ENCODE measurements around the gene FOXC1. TPM values are rescaled to one million over a fixed set of nuclear protein-coding genes. Genes with fewer than 3 reads are reported as not detected.

Gene FOXC1
- total RNA-seq, 1 experiment from 2014 or later = 6.7 TPM

DNA sequence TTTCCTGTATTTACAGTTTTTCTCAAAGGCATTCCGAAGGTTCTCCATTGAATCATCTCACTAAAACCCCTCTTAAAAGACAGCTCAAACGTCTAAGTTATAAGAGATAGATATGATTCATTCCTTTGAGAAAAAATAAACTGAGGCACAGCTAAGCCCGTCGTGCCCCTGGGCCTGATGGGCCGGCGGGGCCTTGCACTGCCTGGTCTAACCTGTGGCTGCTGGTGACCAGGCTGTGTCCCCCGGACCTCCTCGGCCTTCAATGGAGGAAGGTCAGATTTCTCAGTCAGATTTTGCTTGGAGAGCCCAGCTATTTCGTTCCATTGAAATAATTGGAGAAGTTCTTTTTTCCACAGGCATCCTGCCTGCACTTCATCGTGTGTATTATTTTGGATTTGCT is 11.3 kb upstream of the FOXC1 start:
- POLR2A ChIA-PET = no interaction called here

GRCh38 chr6:1598886-1599285 is 10.8 kb upstream of the FOXC1 start:
- H3K9me3 ChIP-seq (ENCODE audit: control insufficient read depth, insufficient read depth, low read depth, low read length) = no peaks in the 10 kb centered on the region
- no TSS peak for BruUV-seq (replicated peaks)
- DNase-seq (ENCODE audit: low read depth, low spot score) (no peak), ATAC-seq (no peak)
- ChIA-PET POLR2A (no interaction called here), CTCF (no interaction called here)
- H3K27me3 ChIP-seq (ENCODE audit: control insufficient read depth, insufficient read depth, low read length) = no peaks in the 10 kb centered on the region
- H3K36me3 ChIP-seq (ENCODE audit: control insufficient read depth, insufficient read depth, low read length) = no peaks in the 10 kb centered on the region; the same call in 1 of the 2 replicates
- H3K27ac ChIP-seq (ENCODE audit: low read length) = no peak overlapping the region
- peaks cover 10% of the 10 kb centered on the region for H3K4me1 ChIP-seq (ENCODE audit: control insufficient read depth, insufficient read depth, low read length)
- no peak for TF ChIP-seq POLR2AphosphoS5 (IDR thresholded peaks at IDR 0.05; ENCODE audit: low read depth, low read length)
- no peak for TF ChIP-seq REST (IDR thresholded peaks at IDR 0.05; ENCODE audit: insufficient read depth in 1 of 2, low read depth in 2 of 2, low read length in 1 of 2)
- TF ChIP-seq TCF7L2 (IDR thresholded peaks at IDR 0.05; ENCODE audit: low read depth, low read length) = no peak
- TF ChIP-seq, protein P1, sequence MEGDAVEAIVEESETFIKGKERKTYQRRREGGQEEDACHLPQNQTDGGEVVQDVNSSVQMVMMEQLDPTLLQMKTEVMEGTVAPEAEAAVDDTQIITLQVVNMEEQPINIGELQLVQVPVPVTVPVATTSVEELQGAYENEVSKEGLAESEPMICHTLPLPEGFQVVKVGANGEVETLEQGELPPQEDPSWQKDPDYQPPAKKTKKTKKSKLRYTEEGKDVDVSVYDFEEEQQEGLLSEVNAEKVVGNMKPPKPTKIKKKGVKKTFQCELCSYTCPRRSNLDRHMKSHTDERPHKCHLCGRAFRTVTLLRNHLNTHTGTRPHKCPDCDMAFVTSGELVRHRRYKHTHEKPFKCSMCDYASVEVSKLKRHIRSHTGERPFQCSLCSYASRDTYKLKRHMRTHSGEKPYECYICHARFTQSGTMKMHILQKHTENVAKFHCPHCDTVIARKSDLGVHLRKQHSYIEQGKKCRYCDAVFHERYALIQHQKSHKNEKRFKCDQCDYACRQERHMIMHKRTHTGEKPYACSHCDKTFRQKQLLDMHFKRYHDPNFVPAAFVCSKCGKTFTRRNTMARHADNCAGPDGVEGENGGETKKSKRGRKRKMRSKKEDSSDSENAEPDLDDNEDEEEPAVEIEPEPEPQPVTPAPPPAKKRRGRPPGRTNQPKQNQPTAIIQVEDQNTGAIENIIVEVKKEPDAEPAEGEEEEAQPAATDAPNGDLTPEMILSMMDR (IDR thresholded peaks at IDR 0.05) = no peak
- TF ChIP-seq SIN3A (IDR thresholded peaks at IDR 0.05; ENCODE audit: borderline replicate concordance, insufficient read depth, low read depth, low read length) = no peak
- no peak overlapping the region for H3K4me3 ChIP-seq (ENCODE audit: low read depth in 2 of 2, low read length in 2 of 2)
- intact Hi-C loops (cut with micrococcal nuclease; ENCODE audit: unreplicated experiment) (loop anchor here (5.0 to 10.0 kb wide), 2 partner anchors 1036 to 1098 kb away; no protein-coding TSS in a partner anchor), in situ Hi-C loops (cut with HindIII; ENCODE audit: low pct_unique_long_range_greater_than_20kb, low sequenced_read_pairs) (no loop called here)

More for the DNA sequence above, 11.3 kb upstream of the FOXC1 start:
- DNase-seq (ENCODE audit: low read depth, low spot score) = no peak
- BruUV-seq (replicated peaks) = no TSS peak
- Histone ChIP-seq H3K36me3 (ENCODE audit: control insufficient read depth, insufficient read depth, low read length) (no peaks in the 10 kb centered on the region; the same call in 1 of the 2 replicates), H3K9me3 (ENCODE audit: control insufficient read depth, insufficient read depth, low read depth, low read length) (no peaks in the 10 kb centered on the region), H3K27me3 (ENCODE audit: control insufficient read depth, insufficient read depth, low read length) (no peaks in the 10 kb centered on the region; the same call in 1 of the 2 replicates), H3K4me1 (ENCODE audit: control insufficient read depth, insufficient read depth, low read length) (peaks cover 7% of the 10 kb centered on the region; the same call in 1 of the 2 replicates), H3K27ac (ENCODE audit: low read length) (no peak overlapping the region), H3K4me3 (ENCODE audit: low read depth in 2 of 2, low read length in 2 of 2) (no peak overlapping the region)
- in situ Hi-C loops (cut with HindIII; ENCODE audit: low pct_unique_long_range_greater_than_20kb, low sequenced_read_pairs) (no loop called here), intact Hi-C loops (cut with micrococcal nuclease; ENCODE audit: unreplicated experiment) (loop anchor here (5.0 to 10.0 kb wide), 2 partner anchors 1036 to 1099 kb away; no protein-coding TSS in a partner anchor)
- no peak for TF ChIP-seq TCF7L2 (IDR thresholded peaks at IDR 0.05; ENCODE audit: low read depth, low read length)
- TF ChIP-seq SIN3A (IDR thresholded peaks at IDR 0.05; ENCODE audit: borderline replicate concordance, insufficient read depth, low read depth, low read length) = no peak
- TF ChIP-seq POLR2AphosphoS5 (IDR thresholded peaks at IDR 0.05; ENCODE audit: low read depth, low read length) = no peak
- TF ChIP-seq REST (IDR thresholded peaks at IDR 0.05; ENCODE audit: insufficient read depth in 1 of 2, low read depth in 2 of 2, low read length in 1 of 2) = no peak
- TF ChIP-seq, protein P1 (IDR thresholded peaks at IDR 0.05) = no peak
- CTCF ChIA-PET = interaction anchor here (0.6 kb wide), 1 partner anchor 1107 kb away, joined by 3 read pairs; no protein-coding TSS in a partner anchor
- no peak for ATAC-seq

All from Panc1 (cell line).